Measurements from ENCODE around the gene PECR. TPM values are rescaled to one million over a fixed set of nuclear protein-coding genes. Genes with fewer than 3 reads are reported as not detected.
A peak's percentile ranks its signal among the peaks of the same experiment; 100 is the strongest.

The PECR gene
- total RNA-seq, 1 donor, result 9.9 TPM

DNA sequence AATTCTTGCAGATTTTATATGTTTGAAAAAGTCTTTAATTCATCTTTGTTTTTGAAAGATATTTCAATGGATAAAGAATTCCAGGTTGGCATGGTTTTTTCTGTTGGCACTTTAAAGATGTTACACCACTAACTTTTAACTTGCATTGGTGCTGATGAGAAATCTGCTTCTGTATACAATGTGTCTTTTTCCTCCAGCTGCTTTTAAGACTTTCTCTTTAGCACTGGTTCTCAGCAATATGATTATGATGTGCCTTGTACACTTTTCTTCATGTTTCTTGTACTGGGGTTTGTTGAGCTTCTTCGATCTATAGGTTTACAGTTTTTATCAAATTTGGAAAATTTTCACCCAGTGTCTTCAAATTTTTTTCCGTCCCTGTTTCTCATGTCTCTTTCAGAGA is 29.2 kb downstream of the PECR start:
- DNase-seq (ENCODE audit: low read depth), result no peak
- TF ChIP-seq, protein P1, sequence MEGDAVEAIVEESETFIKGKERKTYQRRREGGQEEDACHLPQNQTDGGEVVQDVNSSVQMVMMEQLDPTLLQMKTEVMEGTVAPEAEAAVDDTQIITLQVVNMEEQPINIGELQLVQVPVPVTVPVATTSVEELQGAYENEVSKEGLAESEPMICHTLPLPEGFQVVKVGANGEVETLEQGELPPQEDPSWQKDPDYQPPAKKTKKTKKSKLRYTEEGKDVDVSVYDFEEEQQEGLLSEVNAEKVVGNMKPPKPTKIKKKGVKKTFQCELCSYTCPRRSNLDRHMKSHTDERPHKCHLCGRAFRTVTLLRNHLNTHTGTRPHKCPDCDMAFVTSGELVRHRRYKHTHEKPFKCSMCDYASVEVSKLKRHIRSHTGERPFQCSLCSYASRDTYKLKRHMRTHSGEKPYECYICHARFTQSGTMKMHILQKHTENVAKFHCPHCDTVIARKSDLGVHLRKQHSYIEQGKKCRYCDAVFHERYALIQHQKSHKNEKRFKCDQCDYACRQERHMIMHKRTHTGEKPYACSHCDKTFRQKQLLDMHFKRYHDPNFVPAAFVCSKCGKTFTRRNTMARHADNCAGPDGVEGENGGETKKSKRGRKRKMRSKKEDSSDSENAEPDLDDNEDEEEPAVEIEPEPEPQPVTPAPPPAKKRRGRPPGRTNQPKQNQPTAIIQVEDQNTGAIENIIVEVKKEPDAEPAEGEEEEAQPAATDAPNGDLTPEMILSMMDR (IDR thresholded peaks at IDR 0.05; ENCODE audit: insufficient read depth, low read depth, low read length), result no peak
- H3K4me3 ChIP-seq (ENCODE audit: low read depth, low read length), result no peak overlapping the region

DNA sequence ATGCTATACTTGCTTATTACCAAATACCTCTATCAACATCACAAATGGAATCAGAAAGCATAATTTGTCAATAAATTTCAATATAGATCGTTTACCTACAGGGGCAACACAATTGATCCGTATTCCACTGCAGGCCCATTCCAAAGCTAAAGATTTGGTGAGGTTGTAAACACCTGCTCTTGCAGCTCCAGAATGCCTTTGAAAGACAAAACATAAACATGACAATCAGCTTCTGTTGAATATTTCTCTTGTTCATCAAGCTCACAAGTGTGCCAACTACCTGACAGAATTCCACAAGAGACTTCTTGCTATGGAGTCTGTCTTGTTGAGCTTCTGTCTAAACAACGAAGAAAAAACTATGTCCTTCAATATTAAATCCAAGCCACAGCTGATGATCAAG is 30.3 kb downstream of the PECR start:
- DNase-seq (ENCODE audit: low read depth), result no peak
- TF ChIP-seq, protein P1 (IDR thresholded peaks at IDR 0.05; ENCODE audit: insufficient read depth, low read depth, low read length), result no peak
- H3K4me3 ChIP-seq (ENCODE audit: low read depth, low read length), result no peak overlapping the region

DNA sequence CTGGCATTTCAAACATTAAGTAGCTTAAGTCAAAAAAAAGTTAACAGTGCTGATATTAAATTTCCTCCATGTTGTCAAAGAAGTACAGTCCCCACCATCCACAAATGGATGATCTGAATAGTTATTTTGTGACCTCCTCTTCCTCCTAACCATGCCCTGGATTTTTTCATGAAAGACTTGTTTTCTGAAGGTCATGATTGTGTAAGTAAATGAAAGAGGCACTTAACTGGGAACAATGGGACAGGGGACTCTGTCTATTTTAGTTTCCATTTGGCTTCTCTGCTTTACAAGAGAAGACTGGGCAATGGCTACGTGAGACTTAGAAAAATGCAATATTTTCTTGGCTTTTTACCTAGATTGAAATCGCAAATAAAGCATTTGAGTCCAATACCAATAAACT is 32.2 kb downstream of the PECR start:
- DNase-seq (ENCODE audit: low read depth), result no peak
- H3K4me3 ChIP-seq (ENCODE audit: low read depth, low read length), result no peak overlapping the region
- TF ChIP-seq, protein P1 (IDR thresholded peaks at IDR 0.05; ENCODE audit: insufficient read depth, low read depth, low read length), result no peak

GRCh38 chr2:216047397-216047796 is 34.2 kb downstream of the PECR start:
- peak; percentile 22 for DNase-seq (ENCODE audit: low read depth)
- H3K4me3 ChIP-seq (ENCODE audit: low read depth, low read length), result no peak overlapping the region
- TF ChIP-seq, protein P1 (IDR thresholded peaks at IDR 0.05; ENCODE audit: insufficient read depth, low read depth, low read length), result no peak

GRCh38 chr2:216044883-216045486 is 36.6 kb downstream of the PECR start:
- no peak for DNase-seq (ENCODE audit: low read depth)
- TF ChIP-seq, protein P1 (IDR thresholded peaks at IDR 0.05; ENCODE audit: insufficient read depth, low read depth, low read length), result no peak
- no peak overlapping the region for H3K4me3 ChIP-seq (ENCODE audit: low read depth, low read length)

GRCh38 chr2:216043949-216044348 is 37.7 kb downstream of the PECR start:
- DNase-seq (ENCODE audit: low read depth), result no peak
- TF ChIP-seq, protein P1 (IDR thresholded peaks at IDR 0.05; ENCODE audit: insufficient read depth, low read depth, low read length), result no peak
- H3K4me3 ChIP-seq (ENCODE audit: low read depth, low read length), result no peak overlapping the region

DNA sequence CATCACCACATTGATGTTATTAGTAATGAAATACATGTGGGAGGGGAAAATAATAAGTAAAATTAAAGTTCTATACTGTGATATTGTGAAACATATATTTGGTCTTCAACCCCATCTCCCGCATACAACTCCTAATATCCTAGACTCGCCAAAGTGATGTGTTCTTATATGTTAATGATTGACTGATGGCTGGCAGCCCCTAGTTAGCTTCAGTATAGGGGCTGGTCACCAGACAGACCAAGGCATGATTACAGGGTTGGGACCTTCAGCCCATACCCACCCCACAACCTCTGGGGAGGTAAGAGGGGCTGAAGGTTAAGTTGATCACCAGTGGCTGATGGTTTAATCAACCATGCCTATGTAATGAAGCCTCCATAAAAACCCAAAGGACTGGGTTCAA is 40.2 kb downstream of the PECR start:
- no peak overlapping the region for H3K4me3 ChIP-seq (ENCODE audit: low read depth, low read length)
- TF ChIP-seq, protein P1 (IDR thresholded peaks at IDR 0.05; ENCODE audit: insufficient read depth, low read depth, low read length), result no peak
- DNase-seq (ENCODE audit: low read depth), result no peak

Measured in fibroblast of villous mesenchyme (primary cell).